HEK293 (cell line): ENCODE measurements around the gene MLLT10.

Source experiments
- CTCF ChIA-PET: fragments of 350-600 bp; formaldehyde crosslinking; extraction: SDS; loops from one replicate; lab custom pipeline; 2021; ENCODE audit warnings: antibody characterized with exemption; lab: Yijun Ruan, JAX
- POLR2A ChIA-PET: fragments of 300-600 bp; formaldehyde crosslinking; extraction: SDS; loops from one replicate; lab custom pipeline; 2020; ENCODE audit warnings: antibody characterized with exemption, inconsistent platforms; lab: Yijun Ruan, JAX
- H3K27ac ChIP-seq: fragments of 200-500 bp; sonication (Bioruptor generic); 2 replicates; pipeline ENCODE4 v1.5.1; 2014; ENCODE audit warnings: low read depth, low read length, control low read depth, inconsistent platforms; ENCODE audit errors: extremely low read depth
- H3K36me3 ChIP-seq, 2 experiments: fragments of 200-500 bp in 1 of 2; sonication (Bioruptor generic) in 1 of 2; 1 replicate in 1 of 2; 2 replicates in 1 of 2; pipeline ENCODE4 v1.5.1; 2014 to 2017; ENCODE audit warnings: inconsistent platforms in 2 of 2, low read length in 2 of 2; ENCODE audit not compliant: control insufficient read depth in 2 of 2, insufficient read depth in 1 of 2
- H3K4me1 ChIP-seq: fragments of 200-500 bp; sonication (Bioruptor generic); 2 replicates; pipeline ENCODE4 v1.5.1; 2014; ENCODE audit warnings: mild to moderate bottlenecking, low read length, inconsistent platforms; ENCODE audit not compliant: control insufficient read depth, insufficient read depth
- H3K4me3 ChIP-seq: 2 replicates; pipeline ENCODE4 v1.5.1; 2011; ENCODE audit warnings: low read depth, mild to moderate bottlenecking, control low read depth, low read length, moderate library complexity
- H3K9me3 ChIP-seq: fragments of 200-500 bp; sonication (Bioruptor generic); 2 replicates; pipeline ENCODE4 v1.5.1; 2014; ENCODE audit warnings: low read depth, low read length, inconsistent platforms; ENCODE audit not compliant: control insufficient read depth, insufficient read depth
- GFI1B ChIP-seq: fragments of 450-650 bp; formaldehyde crosslinking; IDR thresholded peaks from 2 replicates; pipeline ENCODE4 v1.5.1; 2016; ENCODE audit warnings: missing biosample characterization, missing genetic modification characterization
- OVOL3 ChIP-seq: fragments of 450-650 bp; formaldehyde crosslinking; IDR thresholded peaks from 2 replicates; pipeline ENCODE4 v1.5.1; 2016; ENCODE audit warnings: missing biosample characterization, missing genetic modification characterization
- PRDM1 ChIP-seq: fragments of 450-650 bp; formaldehyde crosslinking; IDR thresholded peaks from 2 replicates; pipeline ENCODE4; 2016; ENCODE audit warnings: missing biosample characterization, missing genetic modification characterization
- ZBTB21 ChIP-seq: fragments of 450-650 bp; formaldehyde crosslinking; IDR thresholded peaks from 2 replicates; pipeline ENCODE4 v1.5.1; 2017; ENCODE audit warnings: missing biosample characterization, missing genetic modification characterization
- ZNF140 ChIP-seq: fragments of 450-650 bp; formaldehyde crosslinking; IDR thresholded peaks from 2 replicates; pipeline ENCODE4 v1.5.1; 2016; ENCODE audit warnings: missing biosample characterization, missing genetic modification characterization
- ZNF155 ChIP-seq: fragments of 450-650 bp; formaldehyde crosslinking; IDR thresholded peaks from 2 replicates; pipeline ENCODE4 v1.5.1; 2016; ENCODE audit warnings: missing biosample characterization, missing genetic modification characterization
- ZNF2 ChIP-seq: fragments of 450-650 bp; formaldehyde crosslinking; IDR thresholded peaks from 2 replicates; pipeline ENCODE4 v1.5.1; 2016; ENCODE audit warnings: missing biosample characterization, missing genetic modification characterization
- ZNF202 ChIP-seq: fragments of 450-650 bp; formaldehyde crosslinking; IDR thresholded peaks from 2 replicates; pipeline ENCODE4 v1.5.1; 2016; ENCODE audit warnings: missing biosample characterization, missing genetic modification characterization, borderline replicate concordance
- ZNF324 ChIP-seq: fragments of 450-650 bp; formaldehyde crosslinking; IDR thresholded peaks from 2 replicates; pipeline ENCODE4 v1.5.1; 2016; ENCODE audit warnings: missing biosample characterization, missing genetic modification characterization
- ZNF350 ChIP-seq: fragments of 450-650 bp; formaldehyde crosslinking; IDR thresholded peaks from 2 replicates; pipeline ENCODE4 v1.5.0; 2017; ENCODE audit warnings: missing biosample characterization, mild to moderate bottlenecking, missing genetic modification characterization
- ZNF423 ChIP-seq: fragments of 450-650 bp; formaldehyde crosslinking; IDR thresholded peaks from 2 replicates; pipeline ENCODE4 v1.5.1; 2016; ENCODE audit warnings: missing biosample characterization, missing genetic modification characterization
- ZNF777 ChIP-seq: fragments of 450-650 bp; formaldehyde crosslinking; IDR thresholded peaks from 2 replicates; pipeline ENCODE4 v1.5.1; 2017; ENCODE audit warnings: missing biosample characterization, missing genetic modification characterization, borderline replicate concordance
- TF ChIP-seq, protein P1 (sequence below): fragments of 450-650 bp; formaldehyde crosslinking; IDR thresholded peaks from 2 replicates; pipeline ENCODE4 v1.5.1; 2016; ENCODE audit warnings: missing biosample characterization, missing genetic modification characterization
- TF ChIP-seq, protein P2 (sequence below): fragments of 450-650 bp; formaldehyde crosslinking; IDR thresholded peaks from 2 replicates; pipeline ENCODE4 v1.5.1; 2016; ENCODE audit warnings: missing biosample characterization, missing genetic modification characterization, low read depth
- TF ChIP-seq, protein P3 (sequence below): fragments of 450-650 bp; formaldehyde crosslinking; IDR thresholded peaks from 2 replicates; pipeline ENCODE4 v1.5.1; 2016; ENCODE audit warnings: missing biosample characterization, missing genetic modification characterization

The MLLT10 gene

DNA sequence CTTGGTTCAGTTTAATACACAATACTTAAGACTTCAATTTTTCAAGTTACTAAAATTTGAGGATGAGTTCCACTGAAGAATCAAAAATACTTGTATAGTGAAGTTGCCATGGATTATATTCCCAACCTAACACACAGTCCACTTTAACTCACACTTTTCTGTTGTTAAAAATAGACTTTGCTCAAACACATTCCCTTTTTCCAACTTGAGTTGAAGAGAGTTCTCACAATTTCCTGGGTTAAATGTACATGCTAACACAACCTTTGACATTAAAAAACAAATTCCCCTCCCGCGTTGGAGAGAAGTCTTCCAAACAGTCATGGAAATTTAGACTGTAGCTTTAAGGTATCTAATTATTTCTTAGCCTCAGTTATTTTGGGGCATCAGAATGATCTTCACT, 35.7 kb upstream of the MLLT10 start:
- TF ChIP-seq ZNF140 (tag by site-specific recombination) = no peak
- TF ChIP-seq PRDM1 (tag by site-specific recombination) = 0 out of 2 replicates have a peak, but pooled peaks have one; percentile 9
- Histone ChIP-seq H3K4me3 (no peak overlapping the region), H3K27ac (no peak overlapping the region), H3K9me3 (no peaks in the 10 kb centered on the region), H3K4me1 (peaks cover 4% of the 10 kb centered on the region), H3K36me3 (no peaks in the 10 kb centered on the region)
- ChIA-PET CTCF (interaction anchor here (0.5 to 0.8 kb wide), 4 partner anchors 20 to 817 kb away, joined by 3 read pairs; no protein-coding TSS in a partner anchor), POLR2A (no interaction called here)

DNA sequence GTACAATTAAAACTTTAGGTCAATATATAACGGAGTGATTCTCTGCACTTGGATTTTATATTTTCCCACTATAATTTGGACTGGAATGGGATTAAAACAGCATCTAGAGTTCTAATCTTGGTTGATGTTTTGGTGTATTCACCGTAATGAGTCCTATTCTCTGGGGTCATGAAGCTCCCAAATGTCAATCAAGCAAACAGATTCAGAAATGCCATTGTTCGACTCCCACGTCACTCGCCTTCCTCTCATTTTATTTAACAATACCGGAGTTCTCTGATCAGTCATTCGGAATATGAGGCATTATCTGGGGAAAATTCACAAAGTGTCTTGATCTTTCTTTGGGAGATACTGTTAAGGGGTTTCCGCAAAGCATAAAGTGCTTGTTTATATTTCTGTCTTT, 35.0 kb upstream of the MLLT10 start:
- ChIA-PET CTCF (interaction anchor here (0.6 to 1.0 kb wide), 2 partner anchors 295 to 455 kb away, joined by 3 to 4 read pairs; no protein-coding TSS in a partner anchor), POLR2A (no interaction called here)
- Histone ChIP-seq H3K9me3 (no peaks in the 10 kb centered on the region), H3K36me3 (no peaks in the 10 kb centered on the region), H3K27ac (no peak overlapping the region), H3K4me3 (no peak overlapping the region), H3K4me1 (peaks cover 6% of the 10 kb centered on the region)
- TF ChIP-seq ZNF423 (tag by site-specific recombination) (no peak), ZNF202 (tag by site-specific recombination) (no peak), OVOL3 (no peak), ZNF777 (tag by site-specific recombination) (no peak), ZNF324 (tag by site-specific recombination) (no peak), ZBTB21 (tag by site-specific recombination) (no peak)
- TF ChIP-seq, protein P1, sequence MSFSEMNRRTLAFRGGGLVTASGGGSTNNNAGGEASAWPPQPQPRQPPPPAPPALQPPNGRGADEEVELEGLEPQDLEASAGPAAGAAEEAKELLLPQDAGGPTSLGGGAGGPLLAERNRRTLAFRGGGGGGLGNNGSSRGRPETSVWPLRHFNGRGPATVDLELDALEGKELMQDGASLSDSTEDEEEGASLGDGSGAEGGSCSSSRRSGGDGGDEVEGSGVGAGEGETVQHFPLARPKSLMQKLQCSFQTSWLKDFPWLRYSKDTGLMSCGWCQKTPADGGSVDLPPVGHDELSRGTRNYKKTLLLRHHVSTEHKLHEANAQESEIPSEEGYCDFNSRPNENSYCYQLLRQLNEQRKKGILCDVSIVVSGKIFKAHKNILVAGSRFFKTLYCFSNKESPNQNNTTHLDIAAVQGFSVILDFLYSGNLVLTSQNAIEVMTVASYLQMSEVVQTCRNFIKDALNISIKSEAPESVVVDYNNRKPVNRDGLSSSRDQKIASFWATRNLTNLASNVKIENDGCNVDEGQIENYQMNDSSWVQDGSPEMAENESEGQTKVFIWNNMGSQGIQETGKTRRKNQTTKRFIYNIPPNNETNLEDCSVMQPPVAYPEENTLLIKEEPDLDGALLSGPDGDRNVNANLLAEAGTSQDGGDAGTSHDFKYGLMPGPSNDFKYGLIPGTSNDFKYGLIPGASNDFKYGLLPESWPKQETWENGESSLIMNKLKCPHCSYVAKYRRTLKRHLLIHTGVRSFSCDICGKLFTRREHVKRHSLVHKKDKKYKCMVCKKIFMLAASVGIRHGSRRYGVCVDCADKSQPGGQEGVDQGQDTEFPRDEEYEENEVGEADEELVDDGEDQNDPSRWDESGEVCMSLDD (tag by site-specific recombination) = no peak

DNA sequence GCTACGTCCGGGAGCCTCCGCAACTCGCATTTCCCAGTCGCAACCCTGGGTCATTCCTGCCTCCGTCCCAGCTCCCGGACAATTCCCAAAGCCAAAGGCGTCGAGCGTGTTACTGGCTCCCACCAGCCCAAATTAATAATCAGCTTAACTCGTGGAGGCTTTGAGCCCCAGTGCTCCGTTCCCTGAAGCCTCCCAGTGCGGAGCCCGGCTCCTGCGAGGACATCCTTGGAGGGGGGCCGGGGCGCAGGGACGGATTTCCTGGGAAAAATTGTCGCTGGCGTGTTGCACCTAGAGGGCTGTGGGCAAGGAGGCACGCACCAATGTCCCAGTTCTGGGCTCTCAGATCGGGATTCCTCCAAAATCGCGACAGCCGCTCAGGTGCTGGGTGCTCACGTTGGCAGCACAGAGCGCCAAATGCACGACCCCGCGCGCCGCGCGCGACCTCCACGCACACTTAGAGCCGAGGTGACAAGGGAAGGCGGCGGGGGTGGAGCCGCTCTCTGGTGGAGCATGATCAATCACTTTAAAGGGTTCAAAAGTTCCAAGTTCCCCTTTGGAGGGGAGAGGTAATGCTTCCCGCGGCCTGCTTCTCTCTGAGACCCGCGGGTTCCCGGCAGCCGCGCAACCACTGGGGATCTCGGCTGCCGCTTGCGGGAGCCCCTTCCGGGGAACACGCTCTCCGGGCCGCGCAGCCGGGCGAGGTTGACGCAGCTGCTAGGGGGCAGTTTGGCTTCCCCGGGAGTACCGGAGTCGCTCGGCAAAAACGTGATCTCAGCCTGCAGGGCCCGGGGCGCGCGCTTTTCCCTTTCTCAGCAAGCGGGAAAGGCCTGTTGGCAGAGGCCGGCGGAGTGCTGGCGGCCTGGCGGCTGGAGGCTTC, 34.1 kb upstream of the MLLT10 start:
- Histone ChIP-seq H3K4me3 (no peak overlapping the region), H3K36me3 (no peaks in the 10 kb centered on the region), H3K4me1 (peaks cover 9% of the 10 kb centered on the region), H3K9me3 (no peaks in the 10 kb centered on the region), H3K27ac (no peak overlapping the region)
- TF ChIP-seq, protein P2, sequence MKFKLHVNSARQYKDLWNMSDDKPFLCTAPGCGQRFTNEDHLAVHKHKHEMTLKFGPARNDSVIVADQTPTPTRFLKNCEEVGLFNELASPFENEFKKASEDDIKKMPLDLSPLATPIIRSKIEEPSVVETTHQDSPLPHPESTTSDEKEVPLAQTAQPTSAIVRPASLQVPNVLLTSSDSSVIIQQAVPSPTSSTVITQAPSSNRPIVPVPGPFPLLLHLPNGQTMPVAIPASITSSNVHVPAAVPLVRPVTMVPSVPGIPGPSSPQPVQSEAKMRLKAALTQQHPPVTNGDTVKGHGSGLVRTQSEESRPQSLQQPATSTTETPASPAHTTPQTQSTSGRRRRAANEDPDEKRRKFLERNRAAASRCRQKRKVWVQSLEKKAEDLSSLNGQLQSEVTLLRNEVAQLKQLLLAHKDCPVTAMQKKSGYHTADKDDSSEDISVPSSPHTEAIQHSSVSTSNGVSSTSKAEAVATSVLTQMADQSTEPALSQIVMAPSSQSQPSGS (tag by site-specific recombination) = no peak
- TF ChIP-seq ZNF155 (tag by site-specific recombination) (no peak), ZNF350 (tag by site-specific recombination) (no peak), ZNF2 (tag by site-specific recombination) (0 out of 2 replicates have a peak, but pooled peaks have one; percentile 46), GFI1B (tag by site-specific recombination) (no peak)
- TF ChIP-seq, protein P3, sequence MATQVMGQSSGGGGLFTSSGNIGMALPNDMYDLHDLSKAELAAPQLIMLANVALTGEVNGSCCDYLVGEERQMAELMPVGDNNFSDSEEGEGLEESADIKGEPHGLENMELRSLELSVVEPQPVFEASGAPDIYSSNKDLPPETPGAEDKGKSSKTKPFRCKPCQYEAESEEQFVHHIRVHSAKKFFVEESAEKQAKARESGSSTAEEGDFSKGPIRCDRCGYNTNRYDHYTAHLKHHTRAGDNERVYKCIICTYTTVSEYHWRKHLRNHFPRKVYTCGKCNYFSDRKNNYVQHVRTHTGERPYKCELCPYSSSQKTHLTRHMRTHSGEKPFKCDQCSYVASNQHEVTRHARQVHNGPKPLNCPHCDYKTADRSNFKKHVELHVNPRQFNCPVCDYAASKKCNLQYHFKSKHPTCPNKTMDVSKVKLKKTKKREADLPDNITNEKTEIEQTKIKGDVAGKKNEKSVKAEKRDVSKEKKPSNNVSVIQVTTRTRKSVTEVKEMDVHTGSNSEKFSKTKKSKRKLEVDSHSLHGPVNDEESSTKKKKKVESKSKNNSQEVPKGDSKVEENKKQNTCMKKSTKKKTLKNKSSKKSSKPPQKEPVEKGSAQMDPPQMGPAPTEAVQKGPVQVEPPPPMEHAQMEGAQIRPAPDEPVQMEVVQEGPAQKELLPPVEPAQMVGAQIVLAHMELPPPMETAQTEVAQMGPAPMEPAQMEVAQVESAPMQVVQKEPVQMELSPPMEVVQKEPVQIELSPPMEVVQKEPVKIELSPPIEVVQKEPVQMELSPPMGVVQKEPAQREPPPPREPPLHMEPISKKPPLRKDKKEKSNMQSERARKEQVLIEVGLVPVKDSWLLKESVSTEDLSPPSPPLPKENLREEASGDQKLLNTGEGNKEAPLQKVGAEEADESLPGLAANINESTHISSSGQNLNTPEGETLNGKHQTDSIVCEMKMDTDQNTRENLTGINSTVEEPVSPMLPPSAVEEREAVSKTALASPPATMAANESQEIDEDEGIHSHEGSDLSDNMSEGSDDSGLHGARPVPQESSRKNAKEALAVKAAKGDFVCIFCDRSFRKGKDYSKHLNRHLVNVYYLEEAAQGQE (tag by site-specific recombination) = no peak
- ChIA-PET POLR2A (no interaction called here), CTCF (interaction anchor here (0.6 to 1.0 kb wide), 2 partner anchors 168 to 454 kb away, joined by 3 to 4 read pairs; no protein-coding TSS in a partner anchor)
